K562 (cell line): ENCODE data around the gene NHS. TPM values are rescaled to one million over a fixed set of nuclear protein-coding genes. Genes with fewer than 3 reads are reported as not detected.

Experiments used
- ATAC-seq: fragments of 200-7000 bp; cut with Tn5 transposase; 3 replicates; pipeline ENCODE4 v1.9.1; 2020; ENCODE audit warnings: moderate library complexity
- BruUV-seq: library from RNA; stranded (reverse); fragments of 400-500 nt; replicated peaks from 2 replicates; lab custom pipeline; 2021; lab: Mats Ljungman, UMichigan
- CTCF ChIA-PET: fragments of 300-600 bp; formaldehyde crosslinking; extraction: SDS; loops from one replicate; lab custom pipeline; 2021; ENCODE audit warnings: low intra/inter-chr PET ratio; lab: Yijun Ruan, JAX
- POLR2A ChIA-PET: fragments of 300-600, 350-650 bp; sonication (Branson Sonifier 250); formaldehyde crosslinking; extraction: SDS; loops from one replicate; lab custom pipeline; 2021; ENCODE audit warnings: antibody characterized with exemption, inconsistent platforms; lab: Yijun Ruan, JAX
- DNase-seq, 4 experiments: peaks; one replicate each; pipeline versions ENCODE4 v3.0.0 to v3.0.0-alpha.2; 2011 to 2018; ENCODE audit warnings: low spot score in 3 of 4, mixed read lengths in 3 of 4; ENCODE audit errors: extremely low read depth in 1 of 4
- FAIRE-seq: peaks from 2 replicates; lab custom pipeline; 2011; peaks lifted over from hg19 to GRCh38; lab: Jason Lieb, UNC
- H2AFZ ChIP-seq: 2 replicates; pipeline ENCODE4 v1.6.0; 2011; ENCODE audit warnings: low read depth, low read length, control low read depth, inconsistent platforms
- H3K27ac ChIP-seq: fragments of 200-600 bp; 3 replicates; pipeline ENCODE4 v1.8.0; 2011; ENCODE audit warnings: low read depth, mild to moderate bottlenecking, control low read depth, inconsistent platforms, low read length, moderate library complexity, mixed read lengths; ENCODE audit errors: extremely low read depth
- H3K27me3 ChIP-seq, 2 experiments: fragments of 300-600 bp in 1 of 2; 2 replicates in 1 of 2; 3 replicates in 1 of 2; pipeline versions ENCODE4 v1.6.0 to v1.8.0; 2011; ENCODE audit warnings: inconsistent platforms in 2 of 2, low read length in 2 of 2, mild to moderate bottlenecking in 1 of 2, mixed read lengths in 1 of 2, moderate library complexity in 1 of 2; ENCODE audit not compliant: control insufficient read depth in 2 of 2, insufficient read depth in 2 of 2
- H3K36me3 ChIP-seq: fragments of 300-600 bp; 3 replicates; pipeline ENCODE4 v1.8.0; 2011; ENCODE audit warnings: mild to moderate bottlenecking, low read length, inconsistent platforms; ENCODE audit not compliant: control insufficient read depth, insufficient read depth
- H3K4me1 ChIP-seq, 2 experiments: fragments of 200-600 bp in 1 of 2; replicated peaks in 1 of 2; 2 replicates in 1 of 2; 3 replicates in 1 of 2; pipeline versions ENCODE4 v1.5.1 to v1.8.0; 2011; ENCODE audit warnings: inconsistent platforms in 2 of 2, low read length in 2 of 2, mild to moderate bottlenecking in 1 of 2, mixed read lengths in 1 of 2, moderate library complexity in 1 of 2; ENCODE audit not compliant: control insufficient read depth in 2 of 2, insufficient read depth in 2 of 2
- H3K4me2 ChIP-seq: 2 replicates; pipeline ENCODE4 v1.6.1; 2011; ENCODE audit warnings: low read length, control low read depth, inconsistent platforms, mixed read lengths; ENCODE audit not compliant: insufficient read depth
- H3K4me3 ChIP-seq: fragments of 200-600 bp; sonication (generic), shearing (Covaris generic); 2 replicates; pipeline ENCODE4 v1.5.1; 2016; ENCODE audit warnings: control low read depth, inconsistent platforms
- H3K79me2 ChIP-seq: fragments of 200-600 bp; 3 replicates; pipeline ENCODE4 v1.8.0; 2011; ENCODE audit warnings: low read length, inconsistent platforms; ENCODE audit not compliant: control insufficient read depth, insufficient read depth
- H3K9ac ChIP-seq, 2 experiments: 2 replicates each; pipeline versions ENCODE4 v1.6.0 to v1.6.1; 2011; ENCODE audit warnings: low read depth in 2 of 2, low read length in 2 of 2, control low read depth in 1 of 2, inconsistent platforms in 1 of 2, mild to moderate bottlenecking in 1 of 2, mixed read lengths in 1 of 2; ENCODE audit not compliant: insufficient read depth in 1 of 2
- H3K9me1 ChIP-seq: one replicate; pipeline ENCODE4 v1.6.0; 2011; ENCODE audit warnings: inconsistent platforms, mild to moderate bottlenecking, low read length, moderate library complexity; ENCODE audit not compliant: control insufficient read depth, insufficient read depth
- H3K9me3 ChIP-seq: replicated peaks from 2 replicates; pipeline ENCODE4 v1.5.1; 2011; ENCODE audit warnings: low read depth, low read length, inconsistent platforms; ENCODE audit not compliant: control insufficient read depth, insufficient read depth
- H4K20me1 ChIP-seq: replicated peaks from 2 replicates; pipeline ENCODE4 v1.6.1; 2011; ENCODE audit warnings: low read length, inconsistent platforms, mixed read lengths; ENCODE audit not compliant: control insufficient read depth, insufficient read depth
- CBX1 ChIP-seq: sonication (generic); IDR thresholded peaks from 2 replicates; pipeline ENCODE4 v1.6.1; 2016; ENCODE audit warnings: antibody characterized with exemption, low read depth, mild to moderate bottlenecking
- COPS2 ChIP-seq: fragments of 450-650 bp; conservative IDR thresholded peaks from 2 replicates; pipeline ENCODE4 v1.6.1; 2016; ENCODE audit warnings: mild to moderate bottlenecking, moderate library complexity
- FOXJ3 ChIP-seq: sonication (generic); formaldehyde crosslinking; IDR thresholded peaks from 2 replicates; pipeline ENCODE4 v1.4.0; 2020; ENCODE audit warnings: mild to moderate bottlenecking, missing genetic modification reagents
- KLF16 ChIP-seq: IDR thresholded peaks from 2 replicates; pipeline ENCODE4 v1.6.1; 2016; ENCODE audit warnings: antibody characterized with exemption
- MYC ChIP-seq, 2 experiments: fragments of 250-450 bp in 1 of 2; sonication (Bioruptor Pico) in 1 of 2; IDR thresholded peaks; 2 replicates each; pipeline versions ENCODE4 v1.5.1 to v1.6.1; 2012 to 2021; ENCODE audit warnings: low read depth in 2 of 2, borderline replicate concordance in 1 of 2, improper control_type of control experiment in 1 of 2, low read length in 1 of 2, mild to moderate bottlenecking in 1 of 2, moderate library complexity in 1 of 2
- NFIX ChIP-seq: fragments of 250-450 bp; sonication (Bioruptor Pico); IDR thresholded peaks from 2 replicates; pipeline ENCODE4 v1.4.0; 2020; ENCODE audit warnings: low read depth, mild to moderate bottlenecking, moderate library complexity
- SMAD2 ChIP-seq: fragments of 150-350 bp; IDR thresholded peaks from 2 replicates; pipeline ENCODE4 v1.6.1; 2014; ENCODE audit warnings: low read depth, mild to moderate bottlenecking, low read length
- THRB ChIP-seq: fragments of 450-650 bp; formaldehyde crosslinking; conservative IDR thresholded peaks from 2 replicates; pipeline ENCODE4 v1.4.0; 2022; ENCODE audit warnings: mild to moderate bottlenecking, missing genetic modification characterization
- ZNF124 ChIP-seq: sonication (generic); formaldehyde crosslinking; IDR thresholded peaks from 2 replicates; pipeline ENCODE4 v1.8.1; 2022; ENCODE audit warnings: missing genetic modification reagents
- ZNF280A ChIP-seq: fragments of 450-650 bp; IDR thresholded peaks from 2 replicates; pipeline ENCODE4 v1.6.1; 2018; ENCODE audit warnings: mild to moderate bottlenecking, low read depth; ENCODE audit not compliant: partially characterized antibody
- ZNF318 ChIP-seq, 2 experiments: fragments of 450-650 bp; IDR thresholded peaks; 2 replicates each; pipeline ENCODE4 v1.6.1; 2016; ENCODE audit warnings: mild to moderate bottlenecking in 2 of 2, borderline replicate concordance in 1 of 2, low read depth in 1 of 2, moderate library complexity in 1 of 2
- ZNF764 ChIP-seq: fragments of 250-450 bp; sonication (Bioruptor Pico); IDR thresholded peaks from 2 replicates; pipeline ENCODE4 v1.4.0; 2020; ENCODE audit warnings: low read depth, mild to moderate bottlenecking, moderate library complexity
- WGBS: fragments of 100-300 bp; shearing (Covaris generic); methylation state at CpG from one replicate; pipeline ENCODE4 v1.1.6; 2016; ENCODE audit warnings: low coverage, mixed read lengths; ENCODE audit not compliant: insufficient coverage; ENCODE audit errors: missing lambda C conversion rate; 5-methylcytosine and 5-hydroxymethylcytosine counted together
- in situ Hi-C: fragments of 300-500 bp; cut with MboI; formaldehyde crosslinking; loops from 4 replicates; pipeline ENCODE4 v1.15.0; 2018; ENCODE audit warnings: inconsistent platforms, mixed read lengths
- intact Hi-C: fragments of 100-400 bp; cut with micrococcal nuclease; formaldehyde crosslinking; loops from 2 replicates; pipeline ENCODE4 v1.14.2; 2022
- polyA plus RNA-seq, 8 experiments: library from polyadenylated mRNA; depleted of rRNA in 4 of 8; stranded (reverse) in 5 of 8; unstranded in 3 of 8; fragments of >200 nt; fragmentation: Nextera tagmentation in 2 of 8; fragmentation: Illumina TruSeq in 1 of 8; extraction: Ambion mirVana in 2 of 8; extraction: Trizol in 1 of 8; gene quantifications; 2 replicates each; pipeline versions ENCODE4 v1.2.1 to v1.2.3, GENCODE V29; 2011 to 2014; ENCODE audit warnings: inconsistent platforms in 1 of 8, missing spikeins in 1 of 8
- total RNA-seq, 7 experiments: library from RNA; depleted of rRNA in 6 of 7; stranded (reverse); fragments of >200 nt in 6 of 7; fragmentation: Illumina TruSeq in 2 of 7; extraction: Trizol in 2 of 7; gene quantifications; 2 replicates each; pipeline versions ENCODE4 v1.2.1 to v1.2.3, GENCODE V29; 2011 to 2021; ENCODE audit warnings: low replicate concordance in 1 of 7

NHS gene
- total and polyA plus RNA-seq, 9 of the 15 experiments (the other 6 are each of a cell fraction or from before 2014, with no cell fraction given): 0.02 TPM; not detected in 8

- intact Hi-C loops (no loop called here), in situ Hi-C loops (no loop called here)
- no peak overlapping the region for H3K4me2 ChIP-seq
- no peaks in the 10 kb centered on the region for H4K20me1 ChIP-seq
- CTCF ChIA-PET: no interaction called here
- 19% methylated on average over 12 of the region's 36 CpGs for WGBS
- no peaks in the 10 kb centered on the region for H3K9me1 ChIP-seq
- no peak for ATAC-seq
- POLR2A ChIA-PET: no interaction called here
- no peak overlapping the region for H2AFZ ChIP-seq
- H3K9me3 ChIP-seq: no peaks in the 10 kb centered on the region
- no peak overlapping the region for H3K27ac ChIP-seq
- no peaks in the 10 kb centered on the region for H3K4me1 ChIP-seq
- no TSS peak for BruUV-seq
- H3K79me2 ChIP-seq: no peaks in the 10 kb centered on the region
- no peak overlapping the region for H3K9ac ChIP-seq
- no peak for FAIRE-seq
- H3K4me3 ChIP-seq: no peak overlapping the region
- H3K36me3 ChIP-seq: no peaks in the 10 kb centered on the region
- peaks cover 0 to 12% of the 10 kb centered on the region in 2 experiments; a peak in 2 of 5 replicates for H3K27me3 ChIP-seq
- no peak for DNase-seq
- TF ChIP-seq ZNF280A (no peak), ZNF764 (CRISPR knock-in tag) (no peak), SMAD2 (no peak), FOXJ3 (CRISPR knock-in tag) (no peak), MYC (IDR thresholded peaks at IDR 0.05; ENCODE audit: low read depth, low read length) (no peak), MYC (CRISPR knock-in tag; IDR thresholded peaks at IDR 0.05; ENCODE audit: borderline replicate concordance, low read depth) (no peak), COPS2 (no peak), CBX1 (no peak), ZNF318 (IDR thresholded peaks at IDR 0.05; ENCODE audit: borderline replicate concordance in 1 of 2, low read depth in 1 of 2) (no peak), ZNF124 (CRISPR knock-in tag) (no peak), NFIX (CRISPR knock-in tag) (no peak), THRB (CRISPR knock-in tag) (no peak), KLF16 (no peak)
Observed at GRCh38 chrX:17656035-17656418, 281.0 kb downstream of the NHS start.
